GM18517 (cell line): ENCODE data around the gene CD248.
"Not testable (repeated sequence)": the region's sequence is repeated elsewhere in the genome, so short reads cannot be mapped to it uniquely, and the experiment has no call there.

Source experiments
- ATAC-seq: cut with Tn5 transposase; IDR thresholded peaks from one replicate; pipeline ENCODE4 v1.9.1; 2021; ENCODE audit warnings: mild to moderate bottlenecking, moderate library complexity; ENCODE audit not compliant: unreplicated experiment

The CD248 gene

GRCh38 chr11:66328302-66329144, 11.7 kb upstream of the CD248 start:
- no peak for ATAC-seq

- ATAC-seq: no peak
Observed at GRCh38 chr11:66328031-66328301, 11.1 kb upstream of the CD248 start.

GRCh38 chr11:66327171-66328030, 10.6 kb upstream of the CD248 start:
- ATAC-seq: no peak

- no peak for ATAC-seq
Observed at GRCh38 chr11:66326261-66327111, 9.6 kb upstream of the CD248 start.

DNA sequence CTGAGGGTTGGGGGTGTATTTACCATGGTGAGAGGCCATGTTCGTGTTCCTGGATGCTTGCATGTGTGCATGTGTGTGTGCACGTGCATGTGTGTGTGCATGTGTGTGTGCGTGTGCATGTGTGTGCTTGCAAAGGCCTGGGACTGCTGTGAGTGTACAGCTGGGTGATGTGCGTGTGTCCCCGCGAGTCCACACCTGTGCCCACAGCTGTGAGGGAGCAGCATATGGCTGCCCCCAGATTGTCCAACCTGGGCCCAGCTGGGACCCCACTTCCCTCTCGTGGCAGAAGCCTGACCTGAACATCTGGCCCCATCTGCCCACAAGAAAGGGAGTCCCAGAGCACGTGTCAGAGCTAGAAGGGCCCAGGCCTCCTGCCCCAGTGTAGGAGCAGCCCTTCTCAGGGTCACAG, 8.4 kb upstream of the CD248 start:
- no peak for ATAC-seq

DNA sequence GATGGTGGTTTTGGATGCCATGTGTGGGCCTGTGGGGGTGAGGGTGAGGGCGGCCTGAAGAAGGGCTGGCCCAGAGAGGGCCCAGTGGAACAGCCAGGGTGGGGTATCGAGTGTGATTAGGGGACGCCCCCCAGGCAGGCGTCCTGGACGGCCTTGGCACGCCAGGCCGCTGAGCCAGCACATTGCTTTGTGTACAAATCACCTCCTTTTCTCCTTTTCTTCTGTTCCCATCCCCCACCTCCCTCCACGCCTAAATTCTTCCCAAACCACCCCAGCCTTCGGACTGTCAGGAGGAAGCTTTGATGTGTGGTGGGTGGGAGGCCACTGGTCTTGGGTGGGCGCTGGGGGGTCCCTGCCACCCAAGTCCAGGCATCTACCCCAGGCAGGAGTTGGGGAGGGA, 7.8 kb upstream of the CD248 start:
- ATAC-seq: no peak

DNA sequence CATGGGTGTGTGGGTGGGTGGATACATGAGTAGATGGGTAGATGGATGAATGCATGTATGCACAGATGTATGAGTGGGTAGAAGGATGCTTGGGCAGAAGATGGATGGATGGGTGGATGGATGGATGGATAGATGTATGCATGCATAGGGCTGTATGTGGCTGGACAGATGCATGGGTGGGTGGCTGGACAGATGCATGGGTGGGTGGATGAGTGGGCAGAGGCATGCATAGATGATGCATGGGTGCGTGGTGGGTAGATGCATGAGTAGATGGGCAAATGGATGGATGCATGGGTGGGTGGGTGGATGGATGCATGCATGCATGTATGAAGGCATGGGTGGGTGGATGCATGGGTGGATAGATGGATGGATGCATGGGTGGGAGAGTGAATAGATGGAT, 6.8 kb upstream of the CD248 start:
- ATAC-seq: no peak

DNA sequence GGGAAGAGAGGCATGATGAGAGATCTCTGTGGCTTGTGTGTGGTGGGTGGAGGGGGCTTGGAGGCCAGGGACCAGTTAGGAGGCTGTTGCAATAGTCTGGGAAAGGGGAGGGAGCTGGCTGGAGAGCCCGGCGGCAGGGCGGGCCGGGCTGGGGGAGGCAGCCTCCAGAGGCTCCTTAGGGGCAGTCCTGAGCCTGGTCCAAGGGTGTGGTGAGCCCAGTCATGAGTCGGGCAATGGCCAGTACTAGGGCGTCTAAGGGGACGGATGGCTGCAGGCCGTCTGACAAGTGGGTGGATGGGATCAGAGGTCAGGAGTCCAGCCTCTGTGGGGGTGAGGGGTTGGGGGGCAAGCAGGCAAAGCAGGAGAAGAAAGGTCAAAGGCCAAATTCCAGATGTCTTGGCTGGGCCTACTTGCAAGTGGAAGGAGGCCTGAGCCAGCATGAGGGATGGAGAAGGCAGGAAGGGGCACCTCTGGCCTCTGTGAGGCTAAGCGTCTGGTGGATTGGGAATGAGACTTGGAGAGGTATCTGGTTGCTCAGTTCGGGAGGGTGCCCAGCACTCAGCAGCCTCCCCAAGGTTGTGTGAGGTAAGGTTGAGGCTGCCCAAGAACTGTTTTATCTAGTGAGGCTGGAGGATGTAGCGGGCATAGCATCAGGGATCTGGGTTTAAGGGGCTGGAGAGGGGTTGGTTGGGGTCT, 6.0 kb upstream of the CD248 start:
- ATAC-seq: no peak

DNA sequence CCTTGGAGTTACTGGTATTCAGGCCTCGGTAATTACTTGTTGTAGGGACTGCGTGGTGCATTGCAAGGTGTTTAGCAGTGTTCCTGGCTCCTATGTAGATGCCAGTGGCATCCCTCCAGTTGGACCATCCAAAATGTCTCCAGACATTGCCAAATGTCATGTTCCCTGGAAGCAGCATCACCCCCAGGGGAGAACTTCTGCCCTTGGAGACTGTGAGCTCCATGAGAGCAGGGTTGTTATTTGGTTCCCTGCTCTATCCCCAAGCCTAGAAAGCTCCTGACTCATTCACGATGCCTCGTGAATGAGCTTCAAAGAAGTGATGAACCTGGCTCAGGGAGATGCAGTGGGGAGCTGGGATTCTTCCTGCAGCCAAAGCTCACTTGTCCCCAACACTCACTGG, 4.8 kb upstream of the CD248 start:
- no peak for ATAC-seq

DNA sequence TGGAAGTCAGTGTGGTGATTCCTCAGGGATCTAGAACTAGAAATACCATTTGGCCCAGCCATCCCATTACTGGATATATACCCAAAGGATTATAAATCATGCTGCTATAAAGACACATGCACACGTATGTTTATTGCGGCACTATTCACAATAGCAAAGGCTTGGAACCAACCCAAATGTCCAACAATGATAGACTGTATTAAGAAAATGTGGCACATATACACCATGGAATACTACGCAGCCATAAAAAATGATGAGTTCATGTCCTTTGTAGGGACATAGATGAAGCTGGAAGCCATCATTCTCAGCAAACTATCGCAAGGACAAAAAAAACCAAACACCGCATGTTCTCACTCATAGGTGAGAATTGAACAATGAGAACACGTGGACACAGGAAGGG, 3.9 kb upstream of the CD248 start:
- not testable (repeated sequence) for ATAC-seq

- ATAC-seq: not testable (repeated sequence)
Observed at GRCh38 chr11:66320289-66320688, 3.4 kb upstream of the CD248 start.

GRCh38 chr11:66318600-66318970, 1.7 kb upstream of the CD248 start:
- no peak for ATAC-seq

DNA sequence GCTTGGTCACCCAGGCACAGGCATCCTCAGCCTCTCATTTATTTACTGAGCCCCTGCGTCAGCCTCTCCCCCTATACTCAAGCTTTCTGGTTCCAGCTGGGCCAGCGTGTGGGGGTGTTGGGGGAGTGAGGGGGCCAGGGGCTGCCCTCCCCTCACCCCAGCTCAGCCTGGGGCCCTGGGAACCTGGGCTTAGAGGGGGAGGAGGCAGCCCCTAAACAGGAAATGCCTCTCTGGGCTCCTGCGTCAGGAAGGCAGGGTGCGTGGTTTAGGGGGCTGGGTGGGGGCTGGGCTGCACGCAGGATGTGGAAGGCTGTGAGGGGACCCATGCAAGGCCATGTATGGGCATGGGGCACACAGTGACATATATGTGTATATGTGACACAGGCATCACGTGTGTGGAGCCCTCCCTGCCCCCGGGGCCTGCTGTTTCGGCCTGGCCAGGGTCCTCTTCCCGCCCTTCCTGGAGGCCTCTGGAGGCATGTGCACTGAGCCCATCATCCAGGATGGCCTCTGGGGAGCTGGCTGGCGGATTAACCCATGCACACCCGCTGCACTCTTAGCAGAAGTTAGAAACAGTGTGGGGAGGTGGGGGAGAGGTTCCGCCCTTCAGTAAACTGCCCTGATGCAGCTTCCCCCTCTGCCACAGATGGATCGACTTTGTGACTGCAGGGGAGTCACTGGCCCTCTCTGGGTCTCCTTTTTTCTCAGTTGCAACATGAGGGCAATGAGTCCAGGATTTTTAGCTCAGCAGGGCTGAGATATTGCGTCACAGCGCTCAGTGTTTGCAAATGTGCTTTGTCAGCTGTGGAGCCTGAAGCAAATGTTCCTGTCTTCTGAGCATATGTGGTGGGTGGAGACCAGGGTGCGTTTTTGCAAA, 1.1 kb upstream of the CD248 start:
- ATAC-seq: no peak

DNA sequence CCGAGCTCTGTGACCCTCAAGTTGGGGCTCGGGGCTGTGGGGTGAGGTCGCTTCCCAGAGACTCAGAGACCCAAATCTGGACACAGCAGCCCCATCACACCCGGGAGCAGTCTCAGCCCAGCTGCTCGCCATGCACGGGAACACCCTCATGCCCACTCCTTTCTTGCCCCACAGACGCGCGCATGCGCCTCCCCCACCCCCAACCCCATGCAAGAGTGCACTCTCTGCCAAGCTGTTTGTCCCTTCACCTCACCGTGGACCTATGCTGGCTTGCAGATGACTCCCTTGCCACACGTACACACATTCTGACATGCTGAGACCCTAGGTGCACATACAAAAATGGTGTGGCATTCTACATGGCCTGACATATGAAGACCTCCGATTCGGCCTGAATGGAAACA, 478 bp upstream of the CD248 start:
- no peak for ATAC-seq

- ATAC-seq: no peak
Observed at GRCh38 chr11:66315921-66316811, 678 bp downstream of the CD248 start.

GRCh38 chr11:66315498-66315885, 1.4 kb downstream of the CD248 start:
- ATAC-seq: no peak

GRCh38 chr11:66314561-66315497, 2.0 kb downstream of the CD248 start:
- no peak for ATAC-seq

DNA sequence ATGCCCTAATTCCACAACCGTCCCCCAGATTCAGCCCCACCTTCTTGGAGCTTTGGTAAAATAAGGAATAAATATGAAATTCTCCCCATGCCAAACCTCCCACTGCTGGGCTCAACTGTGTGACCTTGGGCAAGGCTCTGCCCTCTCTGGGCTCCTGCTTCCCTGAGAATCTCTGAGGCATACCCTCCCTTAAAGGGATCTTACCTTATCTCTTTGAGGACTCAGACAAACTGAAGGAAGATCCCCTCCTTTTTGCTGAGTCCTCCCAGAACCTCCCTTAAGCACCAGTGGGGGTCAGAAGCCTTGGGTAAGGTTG, 2.7 kb downstream of the CD248 start:
- ATAC-seq: no peak
